GM18909 (cell line): ENCODE measurements around the gene HAT1.

Experiments
- ATAC-seq: cut with Tn5 transposase; IDR thresholded peaks from one replicate; pipeline ENCODE4 v1.9.1; 2021; ENCODE audit warnings: mild to moderate bottlenecking; ENCODE audit not compliant: unreplicated experiment, poor library complexity

Gene HAT1

GRCh38 chr2:171913517-171913916 is 8.7 kb upstream of the HAT1 start:
- ATAC-seq: no peak

- no peak for ATAC-seq
Measured at GRCh38 chr2:171919453-171919852, 2.8 kb upstream of the HAT1 start.

GRCh38 chr2:171921970-171922229 is 361 bp upstream of the HAT1 start:
- ATAC-seq: no peak

- no peak for ATAC-seq
Measured at GRCh38 chr2:171923206-171923605, 945 bp downstream of the HAT1 start.

- ATAC-seq: no peak
Measured at GRCh38 chr2:171924170-171924942, 2.1 kb downstream of the HAT1 start.

- no peak for ATAC-seq
Measured at GRCh38 chr2:171930385-171930784, 8.1 kb downstream of the HAT1 start.

GRCh38 chr2:171939058-171939742 is 16.9 kb downstream of the HAT1 start:
- no peak for ATAC-seq

- no peak for ATAC-seq
Measured at GRCh38 chr2:171939743-171940071, 17.4 kb downstream of the HAT1 start.

- no peak for ATAC-seq
Measured at GRCh38 chr2:171941316-171941699, 19.0 kb downstream of the HAT1 start.

GRCh38 chr2:171943869-171944268 is 21.6 kb downstream of the HAT1 start:
- no peak for ATAC-seq

GRCh38 chr2:171952276-171952675 is 30.0 kb downstream of the HAT1 start:
- no peak for ATAC-seq

GRCh38 chr2:171952748-171953147 is 30.5 kb downstream of the HAT1 start:
- ATAC-seq: no peak

GRCh38 chr2:171956135-171956825 is 34.0 kb downstream of the HAT1 start:
- ATAC-seq: no peak

GRCh38 chr2:171957061-171957460 is 34.8 kb downstream of the HAT1 start:
- ATAC-seq: no peak

- ATAC-seq: no peak
Measured at GRCh38 chr2:171958475-171958874, 36.2 kb downstream of the HAT1 start.

- ATAC-seq: no peak
Measured at GRCh38 chr2:171959998-171960397, 37.7 kb downstream of the HAT1 start.

GRCh38 chr2:171960570-171960969 is 38.3 kb downstream of the HAT1 start:
- ATAC-seq: no peak

GRCh38 chr2:171963198-171963597 is 40.9 kb downstream of the HAT1 start:
- no peak for ATAC-seq

GRCh38 chr2:171964308-171964707 is 42.0 kb downstream of the HAT1 start:
- no peak for ATAC-seq

- ATAC-seq: no peak
Measured at GRCh38 chr2:171965238-171965637, 43.0 kb downstream of the HAT1 start.

- ATAC-seq: no peak
Measured at GRCh38 chr2:171965661-171966060, 43.4 kb downstream of the HAT1 start.

- no peak for ATAC-seq
Measured at GRCh38 chr2:171966235-171966634, 44.0 kb downstream of the HAT1 start.
